Gastroesophageal sphincter (tissue), 4 donors: Measurements from ENCODE around the gene ARMC9. TPM values are rescaled to one million over a fixed set of nuclear protein-coding genes. Genes with fewer than 3 reads are reported as not detected.

Source experiments
- ATAC-seq: fragments of 150-250 bp; one replicate; pipeline ENCODE4 v1.9.1; 2016; ENCODE audit warnings: mild to moderate bottlenecking, moderate library complexity
- H3K27ac ChIP-seq, 4 donors: fragments of 200-600 bp; sonication (generic) in 3 of 4; 1 replicate in 3 of 4; 2 replicates in 1 of 4; pipeline ENCODE4 v1.5.1; 2016 to 2019
- H3K27me3 ChIP-seq: fragments of 200-600 bp; sonication (generic); one replicate; pipeline ENCODE4 v1.5.1; 2019
- H3K36me3 ChIP-seq, 2 donors: fragments of 200-600 bp; sonication (generic); one replicate each; pipeline ENCODE4 v1.5.1; 2019; ENCODE audit warnings: control low read depth in 1 of 2
- H3K4me1 ChIP-seq, 3 donors: fragments of 200-600 bp; sonication (generic); 1 replicate in 2 of 3; 2 replicates in 1 of 3; pipeline ENCODE4 v1.5.1; 2016 to 2019; ENCODE audit warnings: control low read depth in 2 of 3
- H3K4me3 ChIP-seq, 2 donors: fragments of 200-600 bp; sonication (generic); one replicate each; pipeline ENCODE4 v1.5.1; 2019; ENCODE audit warnings: mild to moderate bottlenecking in 1 of 2, moderate library complexity in 1 of 2
- H3K9me3 ChIP-seq, 3 donors: fragments of 200-600 bp; sonication (generic); one replicate each; pipeline ENCODE4 v1.5.1; 2017 to 2019; ENCODE audit warnings: control low read depth in 2 of 3
- CTCF ChIP-seq, 4 experiments: fragments of 200-600 bp in 2 of 4; fragments of 450-650 bp in 2 of 4; sonication (generic) in 1 of 4; IDR thresholded peaks; one replicate each; pipeline ENCODE4 v1.5.1; 2017 to 2019; ENCODE audit warnings: antibody characterized with exemption in 4 of 4, mild to moderate bottlenecking in 2 of 4, moderate library complexity in 2 of 4
- EP300 ChIP-seq: sonication (generic); formaldehyde crosslinking; IDR thresholded peaks from one replicate; pipeline ENCODE4 v1.6.1; 2017; ENCODE audit warnings: antibody characterized with exemption, mild to moderate bottlenecking
- POLR2A ChIP-seq, 2 donors: fragments of 450-650 bp; IDR thresholded peaks; one replicate each; pipeline ENCODE4 v1.6.1; 2017; ENCODE audit warnings: antibody characterized with exemption in 2 of 2, mild to moderate bottlenecking in 2 of 2, moderate library complexity in 1 of 2
- POLR2AphosphoS5 ChIP-seq: sonication (generic); formaldehyde crosslinking; IDR thresholded peaks from one replicate; pipeline ENCODE4 v1.6.1; 2017; ENCODE audit warnings: antibody characterized with exemption
- WGBS, 2 donors: methylation state at CpG; one replicate each; pipeline ENCODE4 v1.1.5; 2018; ENCODE audit warnings: low coverage in 1 of 2; 5-methylcytosine and 5-hydroxymethylcytosine counted together
- total RNA-seq, 4 donors: library from RNA; depleted of rRNA; stranded (reverse); fragments of >200 nt; gene quantifications; one replicate each; pipeline ENCODE4 v1.1.0, GENCODE V29; 2016

The ARMC9 gene
- total RNA-seq, 4 donors from 2014 or later = 69.6 to 298 (median 152) TPM

- no peak for ATAC-seq
- 83 to 86% methylated on average over 9 to 13 of the region's 14 CpGs for WGBS, 2 donors
- H3K4me1 ChIP-seq = no peaks in the 10 kb centered on the region
- H3K27ac ChIP-seq = no peak overlapping the region
- peaks cover 0 to 71% of the 10 kb centered on the region in 2 donors for H3K36me3 ChIP-seq
- H3K27me3 ChIP-seq = no peaks in the 10 kb centered on the region
- no peaks in the 10 kb centered on the region for H3K9me3 ChIP-seq
- TF ChIP-seq POLR2AphosphoS5 = no peak
- no peak overlapping the region for H3K4me3 ChIP-seq
Measured at GRCh38 chr2:231334179-231334930, 135.9 kb downstream of the ARMC9 start.

- no peak for ATAC-seq
- no peak overlapping the region for H3K4me3 ChIP-seq
- H3K27ac ChIP-seq = no peak overlapping the region
- TF ChIP-seq CTCF (IDR thresholded peaks at IDR 0.05) (no peak), EP300 (no peak), POLR2A (IDR thresholded peaks at IDR 0.05) (no peak), POLR2AphosphoS5 (no peak)
- no peaks in the 10 kb centered on the region for H3K4me1 ChIP-seq
- H3K27me3 ChIP-seq = no peaks in the 10 kb centered on the region
- H3K36me3 ChIP-seq = peaks cover 0 to 77% of the 10 kb centered on the region in 2 donors
- 77 to 94% methylated on average over 3 to 5 of the region's 5 CpGs for WGBS, 2 donors
- no peaks in the 10 kb centered on the region for H3K9me3 ChIP-seq
Measured at GRCh38 chr2:231334981-231335380, 136.6 kb downstream of the ARMC9 start.

GRCh38 chr2:231335591-231335990, 137.2 kb downstream of the ARMC9 start:
- no peaks in the 10 kb centered on the region for H3K4me1 ChIP-seq
- no peak for ATAC-seq
- WGBS, 2 donors = 92 to 93% methylated on average over 5 to 8 of the region's 13 CpGs

GRCh38 chr2:231336236-231336635, 137.8 kb downstream of the ARMC9 start:
- H3K4me3 ChIP-seq = no peak overlapping the region
- TF ChIP-seq POLR2A (IDR thresholded peaks at IDR 0.05) (no peak), POLR2AphosphoS5 (no peak), EP300 (no peak), CTCF (IDR thresholded peaks at IDR 0.05) (no peak)
- peaks cover 0 to 76% of the 10 kb centered on the region in 2 donors for H3K36me3 ChIP-seq
- H3K4me1 ChIP-seq = no peaks in the 10 kb centered on the region
- no peak overlapping the region for H3K27ac ChIP-seq
- H3K27me3 ChIP-seq = no peaks in the 10 kb centered on the region
- no peak for ATAC-seq
- 90 to 95% methylated on average over 5 to 11 of the region's 11 CpGs for WGBS, 2 donors
- H3K9me3 ChIP-seq = no peaks in the 10 kb centered on the region

More at GRCh38 chr2:231335591-231335990, 137.2 kb downstream of the ARMC9 start:
- Histone ChIP-seq H3K9me3 (no peaks in the 10 kb centered on the region), H3K36me3 (peaks cover 0 to 76% of the 10 kb centered on the region in 2 donors), H3K27me3 (no peaks in the 10 kb centered on the region), H3K27ac (no peak overlapping the region), H3K4me3 (no peak overlapping the region)
- no peak for TF ChIP-seq POLR2AphosphoS5
- TF ChIP-seq POLR2A (IDR thresholded peaks at IDR 0.05) = no peak
- no peak for TF ChIP-seq CTCF (IDR thresholded peaks at IDR 0.05)
- no peak for TF ChIP-seq EP300

GRCh38 chr2:231336700-231337099, 138.3 kb downstream of the ARMC9 start:
- no peak overlapping the region for H3K4me3 ChIP-seq
- H3K4me1 ChIP-seq = no peaks in the 10 kb centered on the region
- no peak for TF ChIP-seq POLR2AphosphoS5
- TF ChIP-seq CTCF (IDR thresholded peaks at IDR 0.05) = no peak
- TF ChIP-seq EP300 = no peak
- TF ChIP-seq POLR2A (IDR thresholded peaks at IDR 0.05) = no peak
- H3K9me3 ChIP-seq = no peaks in the 10 kb centered on the region
- 80% methylated on average over 2 of the region's 5 CpGs; no CpG with 5 or more reads in 1 of the 2 donors for WGBS, 2 donors
- ATAC-seq = no peak
- peaks cover 0 to 75% of the 10 kb centered on the region in 2 donors for H3K36me3 ChIP-seq
- H3K27ac ChIP-seq = no peak overlapping the region
- H3K27me3 ChIP-seq = no peaks in the 10 kb centered on the region
